A673 (cell line): ENCODE results near the gene AGBL5.

Source experiments
- EZH2 ChIP-seq: fragments of 200-600 bp; sonication (generic); IDR thresholded peaks from 2 replicates; pipeline ENCODE4 v1.6.1; 2017; ENCODE audit warnings: borderline replicate concordance, low read depth, mild to moderate bottlenecking, mixed read lengths, antibody characterized with exemption, low read length; ENCODE audit not compliant: poor library complexity, severe bottlenecking
- TF ChIP-seq, protein P1 (sequence below): fragments of 300-800, 200-600 bp; sonication (generic); conservative IDR thresholded peaks from 2 replicates; pipeline ENCODE4 v1.5.1; 2017; ENCODE audit warnings: low read depth, mild to moderate bottlenecking, antibody characterized with exemption, low read length, moderate library complexity, mixed read lengths

GRCh38 chr2:27065128-27065527, 13.7 kb downstream of the AGBL5 start:
- TF ChIP-seq, protein P1, sequence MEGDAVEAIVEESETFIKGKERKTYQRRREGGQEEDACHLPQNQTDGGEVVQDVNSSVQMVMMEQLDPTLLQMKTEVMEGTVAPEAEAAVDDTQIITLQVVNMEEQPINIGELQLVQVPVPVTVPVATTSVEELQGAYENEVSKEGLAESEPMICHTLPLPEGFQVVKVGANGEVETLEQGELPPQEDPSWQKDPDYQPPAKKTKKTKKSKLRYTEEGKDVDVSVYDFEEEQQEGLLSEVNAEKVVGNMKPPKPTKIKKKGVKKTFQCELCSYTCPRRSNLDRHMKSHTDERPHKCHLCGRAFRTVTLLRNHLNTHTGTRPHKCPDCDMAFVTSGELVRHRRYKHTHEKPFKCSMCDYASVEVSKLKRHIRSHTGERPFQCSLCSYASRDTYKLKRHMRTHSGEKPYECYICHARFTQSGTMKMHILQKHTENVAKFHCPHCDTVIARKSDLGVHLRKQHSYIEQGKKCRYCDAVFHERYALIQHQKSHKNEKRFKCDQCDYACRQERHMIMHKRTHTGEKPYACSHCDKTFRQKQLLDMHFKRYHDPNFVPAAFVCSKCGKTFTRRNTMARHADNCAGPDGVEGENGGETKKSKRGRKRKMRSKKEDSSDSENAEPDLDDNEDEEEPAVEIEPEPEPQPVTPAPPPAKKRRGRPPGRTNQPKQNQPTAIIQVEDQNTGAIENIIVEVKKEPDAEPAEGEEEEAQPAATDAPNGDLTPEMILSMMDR: no peak
- no peak for TF ChIP-seq EZH2
